Stimulated activated CD4-positive, alpha-beta T cell treated with anti-CD3 and anti-CD28 coated beads, Interleukin-4, amount 100 ng/mL, for 1 hour (primary cell): Measurements from ENCODE around the gene SF3A1.

Source experiments
- DNase-seq: peaks from one replicate; pipeline ENCODE4 v3.0.0-alpha.2; 2020

SF3A1 gene

DNA sequence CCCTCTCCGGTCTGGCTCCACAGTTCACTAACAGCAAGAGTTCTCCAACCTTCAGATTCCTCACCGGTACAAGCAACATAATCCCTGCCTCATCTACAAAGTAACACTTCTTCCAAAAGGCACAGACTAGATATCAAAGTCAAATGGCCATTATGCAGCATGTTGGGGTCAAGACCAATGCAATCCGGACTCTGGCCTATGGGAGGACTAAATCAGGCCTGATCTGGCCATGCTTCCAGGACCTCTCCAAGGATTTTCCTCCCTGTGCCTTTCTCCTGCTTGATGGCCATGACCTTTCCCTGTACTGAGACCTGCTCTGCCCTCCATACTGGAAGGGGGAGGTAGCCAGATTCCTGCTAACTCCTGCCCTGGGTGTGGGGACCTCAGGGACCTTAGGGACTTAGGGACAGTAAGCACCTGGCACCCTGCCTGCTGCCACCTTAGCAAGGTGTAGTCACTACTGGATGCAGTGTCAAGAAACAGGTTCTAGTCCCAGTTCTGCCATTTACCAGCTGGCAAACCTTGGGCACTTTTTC, 36.6 kb downstream of the SF3A1 start:
- no peak for DNase-seq

DNA sequence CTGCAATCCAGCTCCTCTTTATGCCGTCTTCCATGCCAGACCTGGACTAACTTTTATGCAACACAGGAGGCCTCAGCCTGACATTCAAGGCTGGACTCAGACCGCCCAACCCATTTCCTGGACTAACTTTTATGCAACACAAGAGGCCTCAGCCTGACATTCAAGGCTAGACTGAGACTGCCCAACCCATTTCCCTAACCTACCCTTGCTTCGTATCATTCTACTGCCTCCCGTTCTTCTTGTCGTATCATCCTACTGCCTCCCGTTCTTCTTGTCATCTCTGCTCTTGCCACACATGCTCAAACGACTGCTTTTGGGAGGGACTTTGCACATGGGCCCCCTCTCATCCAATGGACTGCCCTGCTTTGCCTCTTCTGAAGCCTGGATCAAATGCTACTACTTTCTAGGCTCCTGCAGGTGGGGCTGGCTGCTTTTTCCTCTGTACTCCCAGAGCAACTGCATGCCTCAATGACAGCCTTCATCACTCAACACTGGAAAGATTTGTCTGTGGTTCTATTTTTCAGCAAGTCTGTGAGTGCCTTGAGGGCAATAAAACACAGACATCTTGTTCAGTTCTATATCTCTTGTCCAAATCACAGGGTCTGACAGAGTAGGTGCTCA, 37.8 kb downstream of the SF3A1 start:
- DNase-seq, result no peak

DNA sequence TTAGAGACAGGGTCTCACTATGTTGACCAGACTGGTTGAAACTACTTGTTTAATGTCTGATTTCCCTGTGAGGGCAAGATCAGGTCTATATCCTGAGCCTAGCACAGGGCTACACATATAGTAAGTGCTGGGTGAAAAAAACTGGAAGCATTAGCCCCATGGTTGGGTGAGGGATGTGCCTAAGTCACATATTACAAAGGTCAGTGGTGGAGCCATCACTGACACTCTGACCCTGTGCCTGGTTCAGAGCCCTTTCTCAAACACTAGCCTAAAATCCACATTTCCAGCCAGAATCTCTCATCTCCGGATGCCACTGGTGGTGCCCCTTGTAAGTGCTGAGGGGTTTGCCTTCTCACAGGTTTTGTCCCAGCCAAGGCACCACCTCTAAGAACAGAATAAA, 38.9 kb downstream of the SF3A1 start:
- DNase-seq, result no peak

DNA sequence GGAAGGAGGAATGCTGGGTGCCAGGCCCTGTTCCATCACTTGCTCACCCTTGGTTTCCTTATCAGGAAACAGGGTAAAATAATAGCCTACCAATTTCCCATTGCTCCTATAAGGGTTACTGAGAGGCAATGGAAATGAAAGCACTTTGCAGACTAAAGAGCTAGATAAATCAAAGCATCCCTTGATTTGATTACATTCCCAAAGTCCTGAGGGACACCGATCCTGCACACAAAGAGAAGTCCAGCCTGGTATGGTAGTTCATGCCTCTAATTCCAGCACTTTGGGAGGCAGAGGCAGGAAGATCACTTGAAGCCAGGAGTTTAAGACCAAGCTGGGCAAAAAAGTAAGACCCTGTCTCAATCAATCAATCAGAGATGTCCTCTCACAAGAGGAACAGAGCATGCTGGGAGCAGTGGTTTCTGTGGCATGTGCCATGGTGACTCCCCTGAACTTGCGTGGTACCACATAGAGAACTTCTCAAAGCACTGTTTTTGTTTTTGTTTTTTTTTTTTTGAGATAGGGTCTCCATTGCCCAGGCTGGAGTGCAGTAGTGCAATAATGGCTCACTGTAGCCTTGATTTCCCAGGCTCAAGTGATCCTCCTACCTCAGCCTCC, 40.6 kb downstream of the SF3A1 start:
- DNase-seq, result no peak

DNA sequence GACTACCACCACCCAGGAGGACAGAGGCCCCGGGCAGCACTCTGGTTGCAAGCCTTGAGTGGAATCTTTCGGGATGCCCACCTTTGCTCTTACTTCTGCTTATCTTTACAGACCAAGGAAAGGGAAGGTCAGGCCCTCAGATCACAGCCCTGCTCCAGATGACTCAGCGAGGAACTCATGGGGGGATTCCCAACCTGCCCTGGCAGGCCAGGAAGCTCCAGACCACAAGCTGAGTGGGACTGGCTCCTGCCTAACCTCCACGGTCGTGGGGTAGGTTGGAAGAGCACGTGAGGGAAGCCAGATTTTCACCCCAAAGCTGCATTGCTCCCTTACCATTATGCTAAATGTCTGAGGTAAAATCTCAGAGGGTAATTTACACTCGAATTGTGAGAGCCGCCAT, 41.8 kb downstream of the SF3A1 start:
- peak; percentile 47 for DNase-seq

DNA sequence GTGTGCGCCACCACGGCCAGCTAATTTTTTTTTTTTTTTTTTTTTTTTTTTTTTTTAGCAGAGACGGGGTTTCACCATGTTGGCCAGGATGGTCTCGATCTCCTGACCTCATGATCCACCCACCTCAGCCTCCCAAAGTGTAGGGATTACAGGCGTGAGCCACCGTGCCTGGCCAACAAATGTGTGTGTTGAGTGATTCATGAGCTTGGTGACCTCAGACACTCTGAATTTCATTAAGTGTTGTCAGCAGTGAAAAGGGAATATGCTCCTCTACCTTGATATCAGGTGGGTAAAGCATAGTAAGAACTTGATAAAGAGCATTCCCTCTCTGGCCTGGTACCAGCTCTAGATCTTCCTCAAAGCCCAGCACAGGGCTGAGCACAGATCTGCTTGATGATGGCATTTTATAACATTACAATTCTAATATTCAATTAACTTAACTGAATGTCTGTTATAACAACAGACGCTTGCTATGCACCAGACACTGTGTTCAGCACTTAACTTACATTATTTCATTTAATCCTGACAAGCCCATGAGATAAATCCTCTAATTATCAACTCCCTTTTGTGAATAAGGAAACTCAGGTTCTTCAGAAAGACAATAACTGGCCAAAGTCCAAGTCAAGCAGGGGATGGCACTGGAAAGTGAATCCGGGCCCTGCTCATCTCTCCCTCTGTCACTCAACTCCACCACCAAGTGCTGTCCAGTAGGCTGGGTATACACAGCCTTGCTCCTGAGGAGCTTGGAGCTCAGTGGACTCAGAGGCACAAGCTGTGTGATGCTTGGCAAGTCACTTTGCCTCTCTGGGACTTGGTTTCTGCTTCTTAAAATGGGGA, 42.9 kb downstream of the SF3A1 start:
- no peak for DNase-seq

DNA sequence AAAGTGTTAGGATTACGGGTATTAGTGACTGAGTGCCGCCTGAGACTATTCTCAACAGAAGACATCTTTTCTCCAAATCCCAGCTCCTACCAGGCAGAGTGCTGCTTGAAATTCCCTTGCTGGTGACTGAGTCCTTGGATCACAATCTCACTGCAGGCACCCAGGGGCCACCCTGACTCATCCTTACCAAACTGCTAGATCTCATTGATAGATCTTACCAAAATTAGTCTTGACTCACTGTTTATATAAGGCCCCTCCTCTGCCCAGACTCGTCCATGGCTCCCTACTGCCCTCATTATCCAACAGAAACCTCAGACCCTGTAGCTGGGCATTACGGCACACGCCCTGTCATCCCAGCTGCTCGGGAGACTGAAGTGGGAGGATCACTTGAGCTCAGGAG, 44.6 kb downstream of the SF3A1 start:
- no peak for DNase-seq

DNA sequence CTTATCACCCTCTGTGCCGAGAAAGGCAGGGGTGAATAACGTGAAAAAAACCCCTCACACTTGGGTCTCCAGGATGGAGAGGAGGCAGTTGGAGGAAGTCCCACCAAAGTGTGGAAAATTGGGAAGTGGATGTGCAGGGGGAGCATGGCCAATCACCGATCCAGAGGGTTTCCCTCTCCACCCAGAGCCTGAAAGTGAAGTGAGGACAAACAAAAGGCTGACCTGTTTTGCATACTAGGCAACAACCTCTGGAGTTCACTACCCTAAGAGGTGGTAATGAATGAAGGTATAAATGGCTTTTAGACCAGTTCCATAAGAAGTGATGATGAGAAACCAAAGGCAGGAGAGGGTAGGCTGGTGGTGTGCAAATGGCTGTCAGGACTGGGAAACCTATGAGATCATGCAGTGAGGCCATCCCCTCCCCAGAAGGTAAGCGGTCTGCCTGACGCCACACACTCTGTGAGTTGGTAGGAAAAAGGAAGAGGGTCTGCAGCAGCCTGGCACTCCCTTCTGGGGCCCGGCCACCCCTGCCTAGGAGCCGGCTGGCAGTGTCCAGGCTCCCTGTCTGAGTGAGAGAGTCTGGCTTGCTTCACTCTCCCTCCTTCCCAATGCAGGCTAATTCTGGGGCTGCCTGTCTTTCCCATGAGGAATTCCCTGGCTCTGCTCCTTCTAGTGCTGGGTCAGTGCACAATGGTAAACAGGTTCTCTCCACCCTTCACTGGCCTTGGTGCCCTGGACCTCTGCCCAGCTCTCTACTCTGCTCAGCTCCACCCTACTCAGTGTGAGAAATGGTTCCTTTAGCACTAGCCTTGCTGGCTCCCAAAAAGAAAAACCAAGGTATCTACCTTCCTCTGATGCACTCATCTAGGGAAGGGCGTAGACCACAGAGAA, 45.6 kb downstream of the SF3A1 start:
- DNase-seq, result no peak

DNA sequence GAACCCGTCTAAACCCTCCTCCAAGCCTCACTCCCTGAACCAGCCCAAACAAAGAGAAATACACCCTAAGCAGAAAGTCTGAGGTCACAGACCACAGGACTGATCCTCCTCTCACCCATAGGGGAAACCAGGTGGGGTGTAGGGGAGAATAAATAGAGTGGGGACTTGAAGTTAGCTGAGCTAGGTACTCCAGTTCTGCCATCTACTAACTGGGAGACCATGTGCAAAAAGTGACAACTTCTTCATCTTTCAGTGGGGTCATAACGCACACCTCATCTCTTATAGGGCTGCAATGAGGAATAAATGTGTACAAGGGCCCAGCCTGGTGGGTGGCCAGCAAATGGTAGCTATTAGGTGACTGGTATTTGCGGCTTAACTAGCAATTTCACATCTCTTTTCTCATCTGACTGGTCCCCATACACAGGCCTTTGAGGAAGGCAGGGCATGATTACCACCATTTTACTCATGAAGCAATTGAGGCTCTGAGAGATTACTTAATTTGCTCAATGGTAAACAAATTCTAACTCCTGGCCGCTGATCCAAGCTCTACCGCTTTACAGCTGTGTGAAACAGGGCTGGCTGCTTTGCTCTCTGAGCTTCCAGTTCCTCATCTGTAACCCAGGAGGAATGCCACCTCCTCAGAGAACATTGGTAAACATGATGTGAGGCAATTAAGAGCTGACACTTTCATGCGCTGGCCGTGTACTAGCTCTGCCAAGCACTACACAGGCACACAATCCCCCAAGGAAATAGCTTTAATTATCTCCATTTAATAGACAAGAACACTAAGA, 46.5 kb downstream of the SF3A1 start:
- no peak for DNase-seq

DNA sequence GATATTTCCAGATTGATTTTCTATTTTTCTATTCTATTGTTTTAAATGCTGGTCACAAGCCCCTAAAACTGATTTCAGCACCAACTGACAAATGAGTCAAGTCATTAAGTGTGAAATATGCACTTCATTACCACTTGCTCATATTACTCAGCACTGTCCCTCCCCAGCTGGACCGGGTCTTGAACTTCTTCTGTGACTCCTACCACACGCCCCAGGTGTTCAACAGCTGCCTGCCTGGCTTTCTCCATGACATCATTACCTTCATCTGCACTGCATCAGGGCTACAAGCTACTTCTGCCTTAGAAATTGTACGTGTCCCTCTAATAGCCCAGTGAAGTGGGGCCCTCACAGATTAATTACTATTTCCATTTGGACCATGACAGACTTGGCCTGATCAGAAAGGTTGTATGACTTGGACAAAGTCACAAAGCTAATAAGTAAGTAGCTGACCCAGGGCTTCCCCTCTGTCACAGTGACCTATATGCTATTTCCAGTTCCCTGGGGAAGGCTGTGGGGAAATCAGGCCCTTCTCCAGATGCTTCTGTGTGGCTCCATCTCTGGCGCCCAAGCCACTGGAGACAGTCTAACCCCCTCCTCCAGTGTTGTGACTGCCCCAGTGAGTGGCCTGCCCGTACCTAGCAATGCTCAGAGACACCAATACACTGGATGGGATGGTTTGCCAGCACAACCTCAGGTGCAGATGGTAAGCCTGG, 48.0 kb downstream of the SF3A1 start:
- peak; percentile 18 for DNase-seq

DNA sequence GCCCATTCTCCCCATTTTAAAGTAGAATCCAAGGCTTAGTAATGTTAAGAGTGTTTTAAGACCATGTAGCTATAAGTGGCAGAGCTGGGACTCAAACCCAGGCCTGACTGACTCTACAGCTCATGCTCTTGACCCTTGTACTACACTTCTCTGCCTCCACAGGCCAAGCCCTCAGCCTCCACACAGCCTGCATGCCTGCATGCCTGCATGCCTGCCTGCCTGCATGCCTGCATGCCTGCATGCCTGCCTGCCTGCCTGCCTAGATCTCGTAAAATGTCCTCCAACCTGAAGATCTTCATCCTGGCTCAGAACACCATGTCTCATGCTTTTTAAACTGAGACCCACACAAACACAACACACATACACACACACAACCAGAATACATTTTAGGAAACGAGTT, 48.6 kb downstream of the SF3A1 start:
- DNase-seq, result no peak

DNA sequence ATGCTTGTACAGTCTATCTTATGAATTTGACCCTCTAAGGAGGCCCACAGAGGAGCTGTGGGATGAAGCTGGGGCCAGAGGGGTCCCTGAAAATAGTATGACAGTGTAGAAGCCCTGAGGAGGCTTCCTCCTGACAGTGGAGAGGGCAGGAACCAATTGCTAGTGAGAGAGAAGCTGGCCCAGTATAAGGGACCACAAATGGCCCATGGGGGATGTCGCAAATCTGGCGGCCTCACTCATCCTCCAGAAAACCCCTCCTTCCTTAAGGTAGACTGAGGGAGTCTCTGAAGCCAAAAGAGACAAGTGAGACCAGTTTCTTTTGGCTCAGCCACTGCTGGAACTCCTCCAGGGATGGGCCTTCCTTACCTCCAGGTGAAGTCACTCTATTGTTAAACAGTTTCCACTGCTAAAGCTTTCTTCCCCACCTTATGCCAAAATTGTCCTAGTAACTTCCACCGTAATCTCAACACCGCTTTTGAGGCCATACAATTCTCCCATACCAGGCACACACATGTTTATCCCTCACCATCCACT, 49.6 kb downstream of the SF3A1 start:
- DNase-seq, result no peak

DNA sequence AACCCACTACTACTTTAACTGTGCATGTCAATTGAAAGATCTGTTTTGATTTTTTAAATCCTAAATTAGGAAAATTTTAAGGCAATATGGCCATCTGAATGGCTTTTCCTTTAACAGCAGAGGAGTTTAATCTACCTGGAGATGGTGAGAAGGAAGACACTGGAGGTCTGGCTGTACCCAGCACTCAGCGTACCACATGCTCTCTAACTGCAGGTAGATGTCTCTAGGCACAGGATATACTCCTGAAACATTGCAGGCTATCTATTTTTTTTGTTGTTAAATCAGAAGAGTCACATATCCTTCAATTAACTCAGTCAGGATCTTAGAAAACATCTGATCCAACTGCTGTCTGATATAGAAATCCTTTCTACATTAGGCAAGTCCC, 50.1 kb downstream of the SF3A1 start:
- no peak for DNase-seq

DNA sequence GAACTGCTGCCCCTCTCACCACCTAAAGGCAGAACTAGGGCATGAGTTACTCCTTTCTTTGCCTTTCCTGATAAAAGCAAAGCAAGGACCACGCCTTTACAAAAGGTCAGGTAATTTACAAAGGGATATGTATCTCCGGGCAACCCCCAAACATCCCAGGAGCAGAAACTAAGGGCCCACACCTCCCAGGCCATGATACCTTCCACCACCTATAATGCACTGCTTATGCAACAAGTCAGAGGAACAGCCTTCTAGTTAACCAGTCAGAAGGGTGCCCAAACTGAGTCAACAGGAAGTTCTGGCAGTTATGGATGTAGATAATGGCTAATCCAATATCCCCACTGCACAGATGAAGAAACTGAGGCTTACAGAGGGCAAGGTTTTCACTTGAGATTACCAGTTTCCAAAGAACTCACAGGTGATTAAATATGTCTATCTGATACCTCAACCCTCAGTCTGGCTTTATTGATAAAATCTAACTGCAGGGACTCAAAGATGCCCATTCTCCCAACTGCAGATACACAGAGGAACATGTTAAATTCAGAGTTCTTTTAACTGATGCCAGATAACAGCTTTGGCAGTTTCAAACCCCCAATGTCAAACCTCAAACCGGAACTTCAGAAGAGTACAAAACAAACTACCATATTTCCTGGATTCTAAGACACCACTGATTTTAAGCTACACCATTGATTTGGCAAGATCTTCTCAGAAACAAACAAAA, 50.6 kb downstream of the SF3A1 start:
- no peak for DNase-seq

DNA sequence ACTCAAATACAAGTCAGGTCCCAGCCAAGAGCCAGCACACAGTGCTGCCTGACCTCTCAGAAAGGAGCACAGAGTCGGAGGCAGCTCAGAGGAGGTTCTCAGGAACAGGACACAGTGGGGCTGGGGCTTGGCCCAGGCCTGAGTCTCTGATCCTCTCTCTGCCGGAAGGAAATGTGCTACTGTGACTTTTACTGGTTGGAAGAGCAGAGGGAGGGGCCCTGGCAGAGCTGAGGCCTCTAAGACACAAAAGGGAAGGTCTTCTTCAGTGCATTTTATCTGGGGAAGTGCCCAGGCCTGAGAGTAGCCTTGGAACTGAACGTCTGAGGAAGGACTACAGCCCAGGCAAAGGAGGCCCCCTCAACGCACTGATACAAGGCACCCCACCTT, 51.2 kb downstream of the SF3A1 start:
- DNase-seq, result peak; percentile 24

DNA sequence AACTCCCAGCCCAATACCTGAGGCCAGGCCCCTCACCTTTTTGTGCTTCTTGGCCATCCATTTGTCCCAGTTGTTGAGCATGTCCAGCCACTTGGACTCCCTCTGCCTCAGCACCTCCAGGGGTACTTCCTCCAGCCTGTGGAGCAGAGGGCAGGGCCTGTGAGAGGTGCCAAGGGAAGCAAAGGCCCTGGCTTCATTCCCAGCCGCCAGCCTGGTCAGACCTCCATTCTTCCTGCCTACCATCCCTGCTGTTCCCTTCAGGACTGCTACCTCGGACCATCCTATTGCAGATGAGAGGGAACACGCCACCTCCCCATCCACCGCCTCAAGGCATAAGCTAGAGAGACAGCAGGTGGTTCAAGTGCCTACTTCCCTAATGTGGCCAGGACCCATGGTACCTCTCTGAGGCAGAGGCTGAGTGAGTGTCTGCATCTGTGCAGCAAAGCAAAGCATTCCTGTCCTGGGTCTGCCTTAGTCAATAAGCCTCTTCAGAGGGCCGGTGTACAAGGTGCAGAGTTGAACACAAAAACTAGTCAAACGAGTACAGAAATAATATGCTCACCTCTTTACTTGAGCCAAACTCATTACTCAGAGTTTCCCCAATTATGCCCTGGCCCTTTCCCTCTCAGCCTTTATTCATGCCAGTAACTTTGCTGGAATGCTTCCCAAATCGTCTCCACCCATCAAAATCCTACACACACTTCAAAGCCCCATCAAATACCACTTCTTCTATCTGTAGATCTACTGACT, 52.0 kb downstream of the SF3A1 start:
- no peak for DNase-seq

DNA sequence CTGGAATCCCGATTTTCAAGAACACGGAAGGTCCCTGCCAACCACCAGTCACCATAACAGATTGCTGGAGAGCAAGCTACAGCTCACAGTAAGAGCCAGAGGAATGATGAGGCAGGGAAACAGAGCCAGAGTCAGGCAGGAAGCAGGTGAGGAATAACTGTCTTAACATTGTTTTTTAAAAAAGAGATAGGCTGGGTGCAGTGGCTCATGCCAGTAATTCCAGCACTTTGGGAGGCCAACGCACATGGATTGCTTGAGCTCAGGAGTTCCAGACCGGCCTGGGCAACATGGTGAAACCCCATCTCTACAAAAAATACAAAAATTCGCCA, 53.9 kb downstream of the SF3A1 start:
- no peak for DNase-seq

DNA sequence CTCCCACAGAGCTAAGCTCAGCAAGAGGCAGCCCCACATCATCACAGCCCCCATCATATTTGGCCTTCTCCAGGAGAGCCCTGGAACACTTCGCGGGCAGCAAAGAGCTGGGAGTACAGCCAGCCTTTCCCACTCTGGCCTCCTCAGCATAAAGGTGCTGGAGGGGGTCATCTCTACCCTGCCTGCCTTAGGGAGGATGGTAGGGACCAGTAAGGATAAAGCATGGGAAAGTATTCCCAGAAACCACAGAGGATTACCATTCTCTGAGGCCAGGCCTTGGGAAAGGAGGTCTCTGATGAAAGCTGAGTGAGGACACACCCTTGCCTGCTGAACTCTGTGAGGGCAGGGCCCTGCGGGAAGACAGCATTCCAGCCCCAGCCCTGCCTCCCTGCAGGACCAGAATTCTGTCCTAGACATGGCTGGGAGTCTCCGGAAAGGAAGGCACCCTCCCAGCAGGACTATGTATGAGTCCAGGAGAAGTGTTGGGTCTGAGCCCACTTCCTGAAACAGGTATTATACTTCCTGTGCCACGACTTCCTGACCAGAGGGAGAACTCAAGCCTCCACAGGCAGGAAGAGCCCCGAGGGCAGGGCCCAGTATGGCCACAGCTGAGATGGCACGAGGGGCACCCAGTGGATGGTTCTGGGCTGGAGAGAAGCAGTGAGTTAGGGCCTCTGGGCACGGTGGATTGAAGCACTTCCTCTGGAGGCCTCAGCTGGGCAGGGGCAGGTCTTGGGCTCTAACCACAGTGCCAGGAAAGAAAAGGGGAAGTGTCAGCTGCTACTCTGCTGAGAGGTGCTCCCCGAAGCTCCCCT, 54.5 kb downstream of the SF3A1 start:
- no peak for DNase-seq

DNA sequence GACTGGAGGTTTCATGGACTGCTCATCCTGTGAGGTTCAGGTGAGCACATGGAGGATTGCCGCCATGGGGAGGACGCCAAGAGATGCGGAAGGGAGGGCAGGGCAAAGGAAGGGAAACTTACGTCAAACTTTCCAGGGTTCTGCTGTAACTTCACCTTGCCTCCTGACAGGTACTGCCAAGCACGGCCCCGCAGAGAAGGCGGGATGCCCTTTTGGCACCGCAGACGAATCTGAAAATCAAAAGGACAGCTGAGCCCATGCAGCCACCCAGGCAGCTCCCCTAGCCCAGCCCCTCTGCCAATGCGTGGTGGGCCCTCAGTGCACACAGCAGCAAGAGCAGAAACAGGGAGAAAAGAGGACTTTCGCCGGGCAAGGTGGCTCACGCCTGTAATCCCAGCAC, 57.4 kb downstream of the SF3A1 start:
- no peak for DNase-seq
